ENCODE results near the gene POU2AF3. TPM values are rescaled to one million over a fixed set of nuclear protein-coding genes. Genes with fewer than 3 reads are reported as not detected.

The POU2AF3 gene
- total RNA-seq, 1 experiment from 2014 or later: 8.6 TPM

- H3K9me3 Mint-ChIP-seq (ENCODE audit: unreplicated experiment): no peaks in the 10 kb centered on the region
- ChIA-PET CTCF (no interaction called here), POLR2A (no interaction called here)
- no peak overlapping the region for H3K27ac Mint-ChIP-seq (ENCODE audit: unreplicated experiment)
- no peaks in the 10 kb centered on the region for H3K36me3 Mint-ChIP-seq (ENCODE audit: insufficient read depth, unreplicated experiment)
- no peaks in the 10 kb centered on the region for H3K4me1 Mint-ChIP-seq (ENCODE audit: low read depth, unreplicated experiment)
- H3K9me3 ChIP-seq: no peaks in the 10 kb centered on the region
- peaks cover 15% of the 10 kb centered on the region for H3K27me3 Mint-ChIP-seq (ENCODE audit: insufficient read depth, unreplicated experiment)
- H3K4me3 Mint-ChIP-seq (ENCODE audit: unreplicated experiment): no peak overlapping the region
- no peak overlapping the region for H3K4me3 ChIP-seq (ENCODE audit: low read depth, low read length)
- TF ChIP-seq CTCF (IDR thresholded peaks at IDR 0.05; ENCODE audit: insufficient read depth in 1 of 2, low read depth in 1 of 2, low read length in 1 of 2, severe bottlenecking in 1 of 2, unreplicated experiment in 1 of 2): no peak
- no peaks in the 10 kb centered on the region for H3K36me3 ChIP-seq (ENCODE audit: control insufficient read depth, insufficient read depth, low read length)
- BruUV-seq (replicated peaks): no TSS peak
- no peaks in the 10 kb centered on the region for H3K4me1 ChIP-seq
- DNase-seq: no peak
- no peaks in the 10 kb centered on the region for H3K27me3 ChIP-seq (replicated peaks; ENCODE audit: control insufficient read depth, insufficient read depth, low read length)
- intact Hi-C loops (cut with micrococcal nuclease; ENCODE audit: unreplicated experiment): no loop called here
Measured at GRCh38 chr11:111253630-111254029, 44.7 kb upstream of the POU2AF3 start.

GRCh38 chr11:111258046-111258445 lies 40.3 kb upstream of the POU2AF3 start:
- intact Hi-C loops (cut with micrococcal nuclease; ENCODE audit: unreplicated experiment): no loop called here
- Mint-ChIP-seq H3K27ac (ENCODE audit: unreplicated experiment) (no peak overlapping the region), H3K36me3 (ENCODE audit: insufficient read depth, unreplicated experiment) (no peaks in the 10 kb centered on the region), H3K4me3 (ENCODE audit: unreplicated experiment) (no peak overlapping the region), H3K9me3 (ENCODE audit: unreplicated experiment) (no peaks in the 10 kb centered on the region), H3K4me1 (ENCODE audit: low read depth, unreplicated experiment) (no peaks in the 10 kb centered on the region), H3K27me3 (ENCODE audit: insufficient read depth, unreplicated experiment) (peaks cover 21% of the 10 kb centered on the region)
- TF ChIP-seq CTCF (IDR thresholded peaks at IDR 0.05; ENCODE audit: insufficient read depth in 1 of 2, low read depth in 1 of 2, low read length in 1 of 2, severe bottlenecking in 1 of 2, unreplicated experiment in 1 of 2): no peak
- H3K9me3 ChIP-seq: no peaks in the 10 kb centered on the region
- H3K36me3 ChIP-seq (ENCODE audit: control insufficient read depth, insufficient read depth, low read length): no peaks in the 10 kb centered on the region
- no TSS peak for BruUV-seq (replicated peaks)
- DNase-seq: no peak
- H3K4me1 ChIP-seq: no peaks in the 10 kb centered on the region
- no peaks in the 10 kb centered on the region for H3K27me3 ChIP-seq (replicated peaks; ENCODE audit: control insufficient read depth, insufficient read depth, low read length)
- no peak overlapping the region for H3K4me3 ChIP-seq (ENCODE audit: low read depth, low read length)
- ChIA-PET POLR2A (no interaction called here), CTCF (interaction anchor here (0.6 kb wide), 1 partner anchor 200 kb away, joined by 3 read pairs; no protein-coding TSS in a partner anchor)

GRCh38 chr11:111259896-111260295 lies 38.5 kb upstream of the POU2AF3 start:
- H3K9me3 Mint-ChIP-seq (ENCODE audit: unreplicated experiment): no peaks in the 10 kb centered on the region
- no peaks in the 10 kb centered on the region for H3K27me3 ChIP-seq (replicated peaks; ENCODE audit: control insufficient read depth, insufficient read depth, low read length)
- H3K9me3 ChIP-seq: no peaks in the 10 kb centered on the region
- no peaks in the 10 kb centered on the region for H3K4me1 ChIP-seq
- H3K4me1 Mint-ChIP-seq (ENCODE audit: low read depth, unreplicated experiment): no peaks in the 10 kb centered on the region
- H3K36me3 Mint-ChIP-seq (ENCODE audit: insufficient read depth, unreplicated experiment): no peaks in the 10 kb centered on the region
- peaks cover 28% of the 10 kb centered on the region for H3K27me3 Mint-ChIP-seq (ENCODE audit: insufficient read depth, unreplicated experiment)
- no peak for DNase-seq
- CTCF ChIA-PET: no interaction called here
- H3K4me3 ChIP-seq (ENCODE audit: low read depth, low read length): no peak overlapping the region
- intact Hi-C loops (cut with micrococcal nuclease; ENCODE audit: unreplicated experiment): no loop called here
- POLR2A ChIA-PET: no interaction called here
- H3K27ac Mint-ChIP-seq (ENCODE audit: unreplicated experiment): no peak overlapping the region
- H3K36me3 ChIP-seq (ENCODE audit: control insufficient read depth, insufficient read depth, low read length): no peaks in the 10 kb centered on the region
- TF ChIP-seq CTCF (IDR thresholded peaks at IDR 0.05; ENCODE audit: insufficient read depth in 1 of 2, low read depth in 1 of 2, low read length in 1 of 2, severe bottlenecking in 1 of 2, unreplicated experiment in 1 of 2): no peak
- no peak overlapping the region for H3K4me3 Mint-ChIP-seq (ENCODE audit: unreplicated experiment)
- no TSS peak for BruUV-seq (replicated peaks)

All from Caco-2 (cell line).